HEK293 (cell line): Measurements from ENCODE around the gene EGR2.

Experiments used
- GLI2 ChIP-seq: fragments of 450-650 bp; formaldehyde crosslinking; IDR thresholded peaks from 2 replicates; pipeline ENCODE4; 2017; ENCODE audit warnings: missing biosample characterization, missing genetic modification characterization, low read depth, borderline replicate concordance
- GLIS1 ChIP-seq: fragments of 450-650 bp; formaldehyde crosslinking; IDR thresholded peaks from 2 replicates; pipeline ENCODE4 v1.5.1; 2016; ENCODE audit warnings: missing biosample characterization, missing genetic modification characterization
- KLF1 ChIP-seq: fragments of 450-650 bp; formaldehyde crosslinking; IDR thresholded peaks from 2 replicates; pipeline ENCODE4 v1.5.1; 2016; ENCODE audit warnings: missing biosample characterization, missing genetic modification characterization
- KLF9 ChIP-seq: fragments of 450-650 bp; formaldehyde crosslinking; IDR thresholded peaks from 2 replicates; pipeline ENCODE4 v1.5.1; 2016; ENCODE audit warnings: missing biosample characterization, missing genetic modification characterization, low read depth
- OVOL3 ChIP-seq: fragments of 450-650 bp; formaldehyde crosslinking; IDR thresholded peaks from 2 replicates; pipeline ENCODE4 v1.5.1; 2016; ENCODE audit warnings: missing biosample characterization, missing genetic modification characterization
- PRDM1 ChIP-seq: fragments of 450-650 bp; formaldehyde crosslinking; IDR thresholded peaks from 2 replicates; pipeline ENCODE4; 2016; ENCODE audit warnings: missing biosample characterization, missing genetic modification characterization
- PRDM10 ChIP-seq: fragments of 450-650 bp; formaldehyde crosslinking; IDR thresholded peaks from 2 replicates; pipeline ENCODE4 v1.5.1; 2016; ENCODE audit warnings: missing biosample characterization, missing genetic modification characterization
- SALL2 ChIP-seq: fragments of 450-650 bp; formaldehyde crosslinking; IDR thresholded peaks from 2 replicates; pipeline ENCODE4 v1.5.0; 2017; ENCODE audit warnings: missing biosample characterization, mild to moderate bottlenecking, missing genetic modification characterization, borderline replicate concordance
- SCRT1 ChIP-seq: fragments of 450-650 bp; formaldehyde crosslinking; IDR thresholded peaks from 2 replicates; pipeline ENCODE4 v1.5.1; 2016; ENCODE audit warnings: missing biosample characterization, missing genetic modification characterization, borderline replicate concordance
- ZBTB1 ChIP-seq: fragments of 450-650 bp; formaldehyde crosslinking; IDR thresholded peaks from 2 replicates; pipeline ENCODE4 v1.5.1; 2016; ENCODE audit warnings: missing biosample characterization, missing genetic modification characterization
- ZBTB17 ChIP-seq: fragments of 450-650 bp; formaldehyde crosslinking; IDR thresholded peaks from 2 replicates; pipeline ENCODE4 v1.5.1; 2016; ENCODE audit warnings: missing biosample characterization, missing genetic modification characterization
- ZNF202 ChIP-seq: fragments of 450-650 bp; formaldehyde crosslinking; IDR thresholded peaks from 2 replicates; pipeline ENCODE4 v1.5.1; 2016; ENCODE audit warnings: missing biosample characterization, missing genetic modification characterization, borderline replicate concordance
- ZNF239 ChIP-seq: fragments of 450-650 bp; formaldehyde crosslinking; IDR thresholded peaks from 2 replicates; pipeline ENCODE4 v1.5.1; 2016; ENCODE audit warnings: missing biosample characterization, missing genetic modification characterization
- ZNF324 ChIP-seq: fragments of 450-650 bp; formaldehyde crosslinking; IDR thresholded peaks from 2 replicates; pipeline ENCODE4 v1.5.1; 2016; ENCODE audit warnings: missing biosample characterization, missing genetic modification characterization
- ZNF350 ChIP-seq: fragments of 450-650 bp; formaldehyde crosslinking; IDR thresholded peaks from 2 replicates; pipeline ENCODE4 v1.5.0; 2017; ENCODE audit warnings: missing biosample characterization, mild to moderate bottlenecking, missing genetic modification characterization
- ZNF510 ChIP-seq: fragments of 450-650 bp; formaldehyde crosslinking; IDR thresholded peaks from 2 replicates; pipeline ENCODE4 v1.5.1; 2018; ENCODE audit warnings: mild to moderate bottlenecking, missing genetic modification characterization, missing biosample characterization; ENCODE audit not compliant: insufficient replicate concordance
- ZNF518A ChIP-seq: fragments of 450-650 bp; formaldehyde crosslinking; conservative IDR thresholded peaks from 2 replicates; pipeline ENCODE4 v1.5.1; 2016; ENCODE audit warnings: low read depth, missing biosample characterization, missing genetic modification characterization
- ZNF596 ChIP-seq: fragments of 450-650 bp; IDR thresholded peaks from 2 replicates; pipeline ENCODE4 v1.5.0; 2018; ENCODE audit warnings: missing biosample characterization, mild to moderate bottlenecking, missing genetic modification characterization, moderate library complexity
- ZNF747 ChIP-seq: fragments of 450-650 bp; formaldehyde crosslinking; IDR thresholded peaks from 2 replicates; pipeline ENCODE4 v1.5.1; 2016; ENCODE audit warnings: missing biosample characterization, missing genetic modification characterization
- TF ChIP-seq, protein P1 (sequence below): fragments of 450-650 bp; formaldehyde crosslinking; IDR thresholded peaks from 2 replicates; pipeline ENCODE4 v1.5.1; 2016; ENCODE audit warnings: missing biosample characterization, missing genetic modification characterization
- TF ChIP-seq, protein P2 (sequence below): fragments of 450-650 bp; formaldehyde crosslinking; IDR thresholded peaks from 2 replicates; pipeline ENCODE4 v1.5.1; 2016; ENCODE audit warnings: missing biosample characterization, missing genetic modification characterization, borderline replicate concordance
- TF ChIP-seq, protein P3 (sequence below): sonication (generic); formaldehyde crosslinking; IDR thresholded peaks from 2 replicates; pipeline ENCODE4 v1.8.1; 2022; ENCODE audit warnings: mild to moderate bottlenecking, moderate library complexity, missing genetic modification reagents

Gene EGR2

DNA sequence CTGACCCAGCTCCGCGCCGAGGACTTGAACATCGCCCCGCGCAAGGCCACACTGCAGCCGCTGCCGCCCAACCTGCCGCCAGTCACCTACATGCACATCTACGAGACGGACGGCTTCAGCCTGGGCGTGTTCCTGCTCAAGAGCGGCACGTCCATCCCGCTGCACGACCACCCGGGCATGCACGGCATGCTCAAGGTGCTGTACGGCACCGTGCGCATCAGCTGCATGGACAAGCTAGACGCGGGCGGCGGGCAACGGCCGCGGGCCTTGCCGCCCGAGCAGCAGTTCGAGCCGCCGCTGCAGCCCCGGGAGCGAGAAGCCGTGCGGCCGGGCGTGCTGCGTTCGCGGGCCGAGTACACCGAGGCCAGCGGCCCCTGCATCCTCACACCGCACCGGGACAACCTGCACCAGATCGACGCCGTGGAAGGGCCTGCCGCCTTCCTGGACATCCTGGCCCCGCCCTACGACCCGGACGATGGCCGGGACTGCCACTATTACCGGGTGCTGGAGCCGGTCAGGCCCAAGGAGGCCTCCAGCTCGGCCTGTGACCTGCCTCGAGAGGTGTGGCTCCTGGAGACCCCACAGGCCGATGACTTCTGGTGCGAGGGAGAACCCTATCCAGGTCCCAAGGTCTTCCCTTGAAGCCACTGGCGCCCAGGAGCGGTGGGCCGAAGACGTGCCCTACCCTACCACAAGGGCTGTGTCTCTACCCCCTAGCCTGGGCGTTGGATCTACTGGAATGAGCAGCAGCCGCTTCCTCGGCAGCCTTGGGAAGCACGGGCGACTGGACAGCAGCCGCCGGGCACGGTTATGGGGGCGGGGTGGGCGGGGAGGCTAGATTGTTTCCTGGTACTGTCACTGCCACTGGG lies 10.7 kb downstream of the EGR2 start (continued):
- TF ChIP-seq SALL2 (no peak), ZBTB17 (tag by site-specific recombination) (peak; percentile 30; the same call in 1 of the 2 replicates), OVOL3 (tag by site-specific recombination) (no peak), ZBTB1 (no peak), PRDM10 (tag by site-specific recombination) (no peak), ZNF324 (tag by site-specific recombination) (no peak), ZNF510 (tag by site-specific recombination) (no peak), ZNF350 (tag by site-specific recombination) (no peak), GLI2 (tag by site-specific recombination) (no peak), SCRT1 (tag by site-specific recombination) (no peak), ZNF239 (tag by site-specific recombination) (no peak), KLF1 (tag by site-specific recombination) (no peak; the same call in 1 of the 2 replicates), ZNF202 (tag by site-specific recombination) (no peak), ZNF747 (tag by site-specific recombination) (no peak), ZNF596 (tag by site-specific recombination) (no peak), PRDM1 (no peak), GLIS1 (peak; percentile 9; the same call in 1 of the 2 replicates), ZNF518A (tag by site-specific recombination) (no peak), KLF9 (tag by site-specific recombination) (0 out of 2 replicates have a peak, but pooled peaks have one; percentile 11)
- TF ChIP-seq, protein P1, sequence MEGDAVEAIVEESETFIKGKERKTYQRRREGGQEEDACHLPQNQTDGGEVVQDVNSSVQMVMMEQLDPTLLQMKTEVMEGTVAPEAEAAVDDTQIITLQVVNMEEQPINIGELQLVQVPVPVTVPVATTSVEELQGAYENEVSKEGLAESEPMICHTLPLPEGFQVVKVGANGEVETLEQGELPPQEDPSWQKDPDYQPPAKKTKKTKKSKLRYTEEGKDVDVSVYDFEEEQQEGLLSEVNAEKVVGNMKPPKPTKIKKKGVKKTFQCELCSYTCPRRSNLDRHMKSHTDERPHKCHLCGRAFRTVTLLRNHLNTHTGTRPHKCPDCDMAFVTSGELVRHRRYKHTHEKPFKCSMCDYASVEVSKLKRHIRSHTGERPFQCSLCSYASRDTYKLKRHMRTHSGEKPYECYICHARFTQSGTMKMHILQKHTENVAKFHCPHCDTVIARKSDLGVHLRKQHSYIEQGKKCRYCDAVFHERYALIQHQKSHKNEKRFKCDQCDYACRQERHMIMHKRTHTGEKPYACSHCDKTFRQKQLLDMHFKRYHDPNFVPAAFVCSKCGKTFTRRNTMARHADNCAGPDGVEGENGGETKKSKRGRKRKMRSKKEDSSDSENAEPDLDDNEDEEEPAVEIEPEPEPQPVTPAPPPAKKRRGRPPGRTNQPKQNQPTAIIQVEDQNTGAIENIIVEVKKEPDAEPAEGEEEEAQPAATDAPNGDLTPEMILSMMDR (tag by site-specific recombination), result 0 out of 2 replicates have a peak, but pooled peaks have one; percentile 12
- TF ChIP-seq, protein P2, sequence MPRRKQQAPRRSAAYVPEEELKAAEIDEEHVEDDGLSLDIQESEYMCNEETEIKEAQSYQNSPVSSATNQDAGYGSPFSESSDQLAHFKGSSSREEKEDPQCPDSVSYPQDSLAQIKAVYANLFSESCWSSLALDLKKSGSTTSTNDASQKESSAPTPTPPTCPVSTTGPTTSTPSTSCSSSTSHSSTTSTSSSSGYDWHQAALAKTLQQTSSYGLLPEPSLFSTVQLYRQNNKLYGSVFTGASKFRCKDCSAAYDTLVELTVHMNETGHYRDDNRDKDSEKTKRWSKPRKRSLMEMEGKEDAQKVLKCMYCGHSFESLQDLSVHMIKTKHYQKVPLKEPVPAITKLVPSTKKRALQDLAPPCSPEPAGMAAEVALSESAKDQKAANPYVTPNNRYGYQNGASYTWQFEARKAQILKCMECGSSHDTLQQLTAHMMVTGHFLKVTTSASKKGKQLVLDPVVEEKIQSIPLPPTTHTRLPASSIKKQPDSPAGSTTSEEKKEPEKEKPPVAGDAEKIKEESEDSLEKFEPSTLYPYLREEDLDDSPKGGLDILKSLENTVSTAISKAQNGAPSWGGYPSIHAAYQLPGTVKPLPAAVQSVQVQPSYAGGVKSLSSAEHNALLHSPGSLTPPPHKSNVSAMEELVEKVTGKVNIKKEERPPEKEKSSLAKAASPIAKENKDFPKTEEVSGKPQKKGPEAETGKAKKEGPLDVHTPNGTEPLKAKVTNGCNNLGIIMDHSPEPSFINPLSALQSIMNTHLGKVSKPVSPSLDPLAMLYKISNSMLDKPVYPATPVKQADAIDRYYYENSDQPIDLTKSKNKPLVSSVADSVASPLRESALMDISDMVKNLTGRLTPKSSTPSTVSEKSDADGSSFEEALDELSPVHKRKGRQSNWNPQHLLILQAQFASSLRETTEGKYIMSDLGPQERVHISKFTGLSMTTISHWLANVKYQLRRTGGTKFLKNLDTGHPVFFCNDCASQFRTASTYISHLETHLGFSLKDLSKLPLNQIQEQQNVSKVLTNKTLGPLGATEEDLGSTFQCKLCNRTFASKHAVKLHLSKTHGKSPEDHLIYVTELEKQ (tag by site-specific recombination), result no peak
- TF ChIP-seq, protein P3, sequence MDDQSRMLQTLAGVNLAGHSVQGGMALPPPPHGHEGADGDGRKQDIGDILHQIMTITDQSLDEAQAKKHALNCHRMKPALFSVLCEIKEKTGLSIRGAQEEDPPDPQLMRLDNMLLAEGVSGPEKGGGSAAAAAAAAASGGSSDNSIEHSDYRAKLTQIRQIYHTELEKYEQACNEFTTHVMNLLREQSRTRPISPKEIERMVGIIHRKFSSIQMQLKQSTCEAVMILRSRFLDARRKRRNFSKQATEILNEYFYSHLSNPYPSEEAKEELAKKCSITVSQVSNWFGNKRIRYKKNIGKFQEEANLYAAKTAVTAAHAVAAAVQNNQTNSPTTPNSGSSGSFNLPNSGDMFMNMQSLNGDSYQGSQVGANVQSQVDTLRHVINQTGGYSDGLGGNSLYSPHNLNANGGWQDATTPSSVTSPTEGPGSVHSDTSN, result peak; percentile 68; the same call in 1 of the 2 replicates
